Small intestine (tissue), 7 donors: ENCODE results near the gene SCD. TPM values are rescaled to one million over a fixed set of nuclear protein-coding genes. Genes with fewer than 3 reads are reported as not detected.

Source experiments
- DNase-seq, 2 donors: peaks; one replicate each; pipeline versions ENCODE4 v3.0.0 to v3.0.0-alpha.2; 2013
- FAIRE-seq: peaks from 2 replicates; lab custom pipeline; 2012; peaks lifted over from hg19 to GRCh38; lab: Jason Lieb, UNC
- H3K27ac ChIP-seq, 3 donors: one replicate each; pipeline ENCODE4 v1.5.1; 2013; ENCODE audit warnings: low read length in 2 of 3, mild to moderate bottlenecking in 2 of 3, control low read depth in 1 of 3, inconsistent platforms in 1 of 3, low read depth in 1 of 3, moderate library complexity in 1 of 3
- H3K27me3 ChIP-seq, 3 donors: one replicate each; pipeline ENCODE4 v1.6.1; 2013; ENCODE audit warnings: low read length in 3 of 3, inconsistent platforms in 1 of 3; ENCODE audit not compliant: control insufficient read depth in 3 of 3, insufficient read depth in 3 of 3
- H3K36me3 ChIP-seq, 3 donors: one replicate each; pipeline ENCODE4 v1.6.1; 2013; ENCODE audit warnings: low read length in 3 of 3, inconsistent platforms in 1 of 3, low read depth in 1 of 3, mild to moderate bottlenecking in 1 of 3, moderate library complexity in 1 of 3; ENCODE audit not compliant: control insufficient read depth in 3 of 3, insufficient read depth in 2 of 3
- H3K4me1 ChIP-seq, 3 donors: one replicate each; pipeline ENCODE4 v1.6.1; 2013; ENCODE audit warnings: low read length in 2 of 3, inconsistent platforms in 1 of 3, low read depth in 1 of 3, mild to moderate bottlenecking in 1 of 3, moderate library complexity in 1 of 3; ENCODE audit not compliant: control insufficient read depth in 3 of 3, insufficient read depth in 2 of 3
- H3K4me3 ChIP-seq, 3 donors: one replicate each; pipeline ENCODE4 v1.5.1; 2013; ENCODE audit warnings: low read length in 3 of 3, control low read depth in 1 of 3, inconsistent platforms in 1 of 3, low read depth in 1 of 3, mild to moderate bottlenecking in 1 of 3, moderate library complexity in 1 of 3
- H3K9me3 ChIP-seq, 2 donors: one replicate each; pipeline ENCODE4 v1.6.1; 2013; ENCODE audit warnings: low read depth in 1 of 2, low read length in 1 of 2; ENCODE audit not compliant: control insufficient read depth in 2 of 2, insufficient read depth in 1 of 2
- WGBS, 3 donors: extraction: QIAGEN DNeasy Blood & Tissue Kit; methylation state at CpG; one replicate each; pipeline ENCODE4 v1.1.7; 2013; 5-methylcytosine and 5-hydroxymethylcytosine counted together
- polyA plus RNA-seq, 4 donors: library from polyadenylated mRNA; stranded (reverse) in 3 of 4; unstranded in 1 of 4; fragments of 200-250 nt in 3 of 4; fragments of 120-200 nt in 1 of 4; gene quantifications; one replicate each; pipeline versions ENCODE4 v1.2.1 to v1.2.3, GENCODE V29; 2013
- donor health status: healthy with polysubstance abuse.
- donor health status: control.
- donor health status: control.
- donor health status: Bipolar disorder and iron deficiency.
- donor health status: healthy.

Gene SCD
- polyA plus RNA-seq, 4 donors = 14.8 to 144 (median 22.2) TPM

DNA sequence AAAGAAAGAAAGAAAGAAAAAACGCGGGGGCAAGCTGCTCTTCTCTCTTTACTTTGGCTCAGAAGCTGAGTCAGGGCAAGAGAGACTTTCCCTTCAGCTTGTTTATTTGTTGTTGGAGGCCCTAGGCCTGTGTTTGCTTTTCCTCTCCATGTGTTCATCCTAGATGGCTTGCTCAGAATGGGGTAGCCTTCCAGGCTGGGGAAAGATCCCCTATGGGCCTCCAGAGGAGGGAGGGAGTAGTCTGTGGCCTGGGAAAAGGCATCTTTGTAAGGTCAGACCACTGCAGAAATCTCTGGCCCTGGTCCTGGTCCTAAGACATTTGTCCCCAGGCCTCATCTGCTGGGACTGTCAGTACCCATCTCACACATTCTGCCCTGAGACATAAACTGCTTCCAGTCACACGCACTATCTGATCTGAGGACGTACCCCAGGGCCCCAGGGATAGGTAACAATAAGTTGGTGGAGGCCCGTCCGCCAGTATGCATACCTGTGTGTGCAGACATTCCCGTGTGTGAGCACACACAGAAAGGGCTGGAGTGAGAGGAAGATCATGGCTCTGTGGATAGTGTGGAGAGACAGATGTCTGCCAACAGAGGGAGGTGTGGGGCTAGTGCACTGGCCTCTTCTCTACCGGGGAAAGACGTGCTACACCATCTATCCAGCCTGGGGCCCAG lies 4.9 kb upstream of the SCD start:
- WGBS, 3 donors = 38 to 49% (median 48%) methylated on average over 9 of the region's 9 CpGs
- Histone ChIP-seq H3K4me3 (no peak overlapping the region), H3K9me3 (no peaks in the 10 kb centered on the region), H3K36me3 (no peaks in the 10 kb centered on the region), H3K27me3 (peaks cover 0 to 10% (median 0%) of the 10 kb centered on the region in 3 donors), H3K4me1 (peaks cover 0 to 25% (median 2%) of the 10 kb centered on the region in 3 donors), H3K27ac (no peak overlapping the region)
- FAIRE-seq (no peak), DNase-seq (peak; percentile 79 to 82)

DNA sequence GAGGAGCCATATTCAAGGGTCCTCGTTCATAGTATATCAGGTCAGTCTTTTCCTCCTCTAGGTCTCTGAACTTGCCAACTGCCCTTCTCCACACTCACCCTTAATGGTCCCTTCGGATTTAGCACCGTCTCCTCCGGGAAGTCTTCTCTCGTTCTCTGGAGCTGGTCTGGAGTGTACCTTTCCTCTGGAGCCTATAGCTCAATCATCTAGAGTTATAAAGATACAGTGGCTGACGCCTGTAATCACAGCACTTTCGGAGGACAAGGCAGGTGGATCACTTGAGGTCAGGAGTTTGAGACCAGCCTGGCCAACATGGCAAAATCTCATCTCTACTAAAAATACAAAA lies 4.4 kb upstream of the SCD start:
- DNase-seq (no peak), FAIRE-seq (no peak)
- Histone ChIP-seq H3K9me3 (no peaks in the 10 kb centered on the region), H3K27me3 (peaks cover 0 to 11% (median 0%) of the 10 kb centered on the region in 3 donors), H3K4me1 (peaks cover 0 to 25% (median 2%) of the 10 kb centered on the region in 3 donors), H3K36me3 (no peaks in the 10 kb centered on the region), H3K4me3 (no peak overlapping the region), H3K27ac (no peak overlapping the region)
- 43 to 68% (median 68%) methylated on average over 7 of the region's 7 CpGs for WGBS, 3 donors

DNA sequence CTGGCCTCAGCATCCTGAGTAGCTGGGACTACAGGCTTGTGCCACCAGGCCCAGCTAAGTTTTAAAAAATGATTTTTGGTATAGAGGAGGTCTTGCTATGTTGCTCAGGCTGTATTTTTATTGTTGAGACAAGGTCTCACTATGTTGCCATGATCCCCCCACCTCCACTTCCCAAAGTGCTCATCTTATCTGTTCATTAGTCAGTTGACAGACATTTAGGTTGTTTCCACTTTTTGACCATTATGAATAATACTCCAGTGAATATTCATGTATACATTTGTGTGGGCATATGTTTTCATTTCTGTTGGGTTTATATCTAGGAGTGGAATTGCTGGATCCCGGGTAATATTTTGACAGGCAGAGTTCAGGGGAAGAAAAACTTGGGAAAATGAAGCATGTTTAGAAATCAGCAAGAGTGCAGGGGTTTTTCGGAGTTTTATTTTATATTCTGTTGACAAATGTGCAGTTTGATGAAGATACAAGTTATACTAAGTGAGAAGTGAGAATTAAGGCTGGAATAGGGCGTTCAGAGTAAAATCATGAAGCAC lies 2.7 kb upstream of the SCD start:
- FAIRE-seq (no peak), DNase-seq (no peak)
- Histone ChIP-seq H3K4me1 (peaks cover 0 to 22% (median 2%) of the 10 kb centered on the region in 3 donors), H3K9me3 (no peaks in the 10 kb centered on the region), H3K27me3 (peaks cover 0 to 14% (median 0%) of the 10 kb centered on the region in 3 donors), H3K36me3 (peaks cover 0 to 6% (median 0%) of the 10 kb centered on the region in 3 donors), H3K4me3 (no peak overlapping the region), H3K27ac (no peak overlapping the region)
- WGBS, 3 donors = 75 to 86% (median 77%) methylated on average over 3 of the region's 3 CpGs

DNA sequence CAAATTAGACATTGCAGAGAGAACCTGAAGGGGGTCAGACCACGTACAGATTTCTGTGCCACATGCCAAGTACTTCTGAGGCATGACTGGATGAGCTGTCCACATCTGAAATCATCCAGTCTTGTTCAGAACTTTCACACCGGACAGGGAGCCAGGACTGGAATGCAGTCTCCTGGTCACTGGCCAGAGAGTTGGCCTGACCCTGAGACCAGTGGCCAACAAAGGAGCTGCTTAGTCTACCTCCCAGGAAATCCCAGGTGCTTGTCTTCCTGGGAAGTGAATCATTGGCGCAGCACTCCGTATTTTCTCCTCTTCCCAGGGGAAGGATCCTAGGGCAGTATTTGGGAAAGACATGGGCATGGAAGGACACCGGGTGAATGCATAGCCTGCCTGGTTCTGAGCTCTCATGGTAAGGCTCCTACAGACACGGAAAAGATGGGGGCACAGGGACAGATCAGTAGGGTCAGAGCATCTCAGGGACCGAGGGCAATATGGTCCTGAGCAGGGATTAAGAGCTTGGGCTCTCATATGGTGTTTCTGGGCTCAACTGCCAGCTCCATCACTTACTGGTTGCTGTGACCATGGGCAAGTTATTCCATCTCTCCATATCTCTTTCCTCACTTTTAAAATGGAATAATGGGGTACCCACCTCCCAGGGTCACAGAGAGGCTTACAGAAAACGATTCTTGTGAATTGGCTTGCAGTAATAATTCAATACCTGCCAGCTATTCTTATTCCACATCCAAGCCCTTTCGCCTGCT lies 1.3 kb upstream of the SCD start:
- Histone ChIP-seq H3K36me3 (peaks cover 0 to 9% (median 0%) of the 10 kb centered on the region in 3 donors), H3K27me3 (peaks cover 0 to 14% (median 0%) of the 10 kb centered on the region in 3 donors), H3K9me3 (no peaks in the 10 kb centered on the region), H3K4me1 (peaks cover 0 to 19% (median 2%) of the 10 kb centered on the region in 3 donors), H3K27ac (no peak overlapping the region), H3K4me3 (peak overlapping the region in 2 of 3 donors; percentile 66 to 68)
- DNase-seq (no peak), FAIRE-seq (no peak)
- WGBS, 3 donors = 64 to 71% (median 66%) methylated on average over 9 of the region's 9 CpGs

DNA sequence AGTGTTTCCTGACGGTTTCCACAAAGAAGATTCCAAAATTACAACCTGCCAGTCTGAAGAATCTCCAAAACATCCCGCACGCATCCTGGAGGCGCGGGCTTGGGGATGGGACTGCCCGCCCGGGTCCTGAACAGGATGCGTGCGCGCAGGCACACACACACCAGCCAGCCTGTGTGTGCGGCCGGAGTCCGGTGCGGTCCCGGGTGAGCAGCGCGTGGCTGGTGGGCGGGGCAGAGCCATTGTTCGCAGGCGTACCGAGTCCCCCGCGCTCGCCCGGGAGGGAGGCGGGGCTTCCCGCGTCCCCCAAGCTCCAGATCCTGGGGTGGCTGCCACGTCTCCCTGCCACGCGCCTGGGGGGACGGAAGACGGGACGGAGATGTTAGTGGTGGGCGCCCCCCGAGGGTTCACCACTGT lies 675 bp upstream of the SCD start:
- no peak for FAIRE-seq

DNA sequence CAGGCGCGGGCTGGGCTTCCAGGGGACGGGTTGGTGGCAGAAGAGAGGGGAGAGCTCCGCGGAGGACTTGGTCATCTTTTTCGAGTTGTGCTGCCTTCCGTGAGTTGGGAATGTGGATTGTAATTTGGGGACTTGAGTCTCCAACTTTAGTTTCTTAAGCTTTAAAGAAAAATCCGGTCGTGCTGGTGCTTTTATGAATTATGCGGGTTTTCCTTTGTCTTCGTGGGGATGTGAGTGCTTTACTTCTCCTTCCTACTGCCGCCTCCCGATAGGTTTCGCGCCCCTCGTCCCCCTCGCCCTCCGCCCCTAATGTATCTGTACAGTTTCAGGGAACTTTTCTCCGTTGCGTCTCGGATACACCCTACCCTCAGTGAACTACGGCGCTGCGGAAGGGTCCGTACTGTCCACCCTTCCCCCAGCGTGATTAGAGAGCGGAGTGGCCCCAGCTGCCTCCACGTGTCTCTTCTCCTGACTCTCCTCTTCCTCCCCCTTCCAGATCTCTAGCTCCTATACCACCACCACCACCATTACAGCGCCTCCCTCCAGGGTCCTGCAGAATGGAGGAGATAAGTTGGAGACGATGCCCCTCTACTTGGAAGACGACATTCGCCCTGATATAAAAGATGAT lies 649 bp downstream of the SCD start:
- DNase-seq (no peak), FAIRE-seq (no peak)
- Histone ChIP-seq H3K4me3 (peak overlapping the region; percentile 57 to 68 (median 66)), H3K36me3 (peaks cover 2 to 21% (median 3%) of the 10 kb centered on the region in 3 donors), H3K27ac (no peak overlapping the region), H3K9me3 (no peaks in the 10 kb centered on the region), H3K4me1 (peaks cover 0 to 3% (median 0%) of the 10 kb centered on the region in 3 donors), H3K27me3 (peaks cover 0 to 14% (median 0%) of the 10 kb centered on the region in 3 donors)
- 9 to 19% (median 11%) methylated on average over 32 of the region's 32 CpGs for WGBS, 3 donors

More for the DNA sequence above, 675 bp upstream of the SCD start:
- 0 to 1% (median 1%) methylated on average over 21 to 36 of the region's 36 CpGs for WGBS, 3 donors
- Histone ChIP-seq H3K36me3 (peaks cover 0 to 12% (median 0%) of the 10 kb centered on the region in 3 donors), H3K9me3 (no peaks in the 10 kb centered on the region), H3K4me3 (peak overlapping the region; percentile 59 to 68 (median 66)), H3K27me3 (peaks cover 0 to 14% (median 0%) of the 10 kb centered on the region in 3 donors), H3K27ac (peak overlapping the region in 2 of 3 donors; percentile 7 to 9), H3K4me1 (peaks cover 0 to 13% (median 0%) of the 10 kb centered on the region in 3 donors)
- DNase-seq = peak; percentile 54 to 72

DNA sequence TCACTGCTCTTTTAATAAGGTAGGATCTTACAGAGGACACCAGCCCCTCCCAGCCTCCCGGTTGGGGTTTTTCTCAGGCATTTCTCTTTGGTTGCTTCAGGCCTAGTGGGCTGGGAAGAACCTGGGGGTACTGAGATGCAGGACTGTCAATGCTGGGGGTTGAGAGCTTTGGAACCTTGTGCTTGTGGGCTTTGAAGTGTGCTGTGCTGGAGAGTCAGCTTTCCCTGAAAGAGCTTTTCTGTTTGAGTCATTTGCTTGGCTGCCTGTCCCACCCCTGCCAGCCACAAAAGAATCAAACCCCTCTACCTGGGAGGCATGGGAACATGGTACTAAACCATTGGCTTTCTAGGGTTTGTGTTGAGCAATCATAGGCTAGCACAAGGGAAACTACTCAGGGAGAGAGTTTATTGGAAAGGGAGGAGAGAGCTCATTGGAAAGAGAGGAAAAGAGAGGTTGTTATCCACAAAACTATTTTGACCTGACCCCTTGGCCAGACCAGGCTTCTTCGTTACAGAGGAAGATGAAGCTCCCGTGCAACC lies 1.4 kb downstream of the SCD start:
- 86 to 94% (median 88%) methylated on average over 3 of the region's 3 CpGs for WGBS, 3 donors
- H3K4me3 ChIP-seq = peak overlapping the region in 2 of 3 donors; percentile 66 to 68
- peaks cover 0 to 14% (median 0%) of the 10 kb centered on the region in 3 donors for H3K27me3 ChIP-seq
- DNase-seq = no peak
- no peaks in the 10 kb centered on the region for H3K9me3 ChIP-seq
- no peak overlapping the region for H3K27ac ChIP-seq
- peaks cover 0 to 3% (median 0%) of the 10 kb centered on the region in 3 donors for H3K4me1 ChIP-seq
- H3K36me3 ChIP-seq = peaks cover 3 to 22% (median 4%) of the 10 kb centered on the region in 3 donors
- FAIRE-seq = no peak
